ENCODE data around the gene GNPDA1.

Gene GNPDA1

DNA sequence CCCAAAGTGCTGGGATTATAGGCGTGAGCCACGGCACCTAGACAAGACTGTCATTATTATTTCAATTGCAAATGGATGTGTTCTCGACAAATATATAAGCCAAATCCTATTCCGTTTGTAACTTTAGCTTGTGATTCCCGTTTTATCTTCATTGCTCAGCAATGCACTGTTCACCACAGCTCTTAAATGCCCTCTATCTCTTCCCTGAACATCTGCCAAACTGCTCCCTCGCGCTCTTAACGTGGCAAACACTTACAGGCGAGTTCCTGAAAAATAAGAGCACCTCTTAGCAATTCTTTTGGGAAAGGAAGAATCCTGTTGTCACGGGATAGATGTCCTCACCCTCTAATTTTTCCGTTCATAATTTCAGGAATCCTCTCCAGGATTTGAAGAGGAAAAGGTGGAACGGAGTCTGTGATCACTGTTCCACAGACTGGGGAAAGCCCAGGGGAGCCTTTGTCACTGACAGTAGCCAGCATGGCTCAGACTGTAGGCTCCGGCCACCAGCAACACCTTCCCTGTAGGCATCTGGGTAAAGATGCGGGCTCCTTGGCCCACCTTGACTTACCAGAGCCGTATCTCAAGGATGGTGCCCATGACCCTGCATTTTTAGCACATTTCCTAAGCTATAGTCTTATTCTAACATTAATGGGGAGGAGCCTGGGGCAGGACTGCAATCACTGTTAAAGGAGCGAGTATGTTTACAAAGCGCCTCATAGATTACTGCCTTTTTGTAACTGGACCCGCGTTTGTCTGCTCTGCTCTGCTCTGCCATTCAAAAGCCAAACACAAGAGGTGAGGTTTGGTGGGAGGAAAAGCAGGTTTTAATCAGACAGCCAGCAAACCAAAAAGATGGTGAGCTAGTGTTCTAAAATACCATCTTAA, 20.2 kb upstream of the GNPDA1 start:
- no peaks in the 10 kb centered on the region for H3K27me3 ChIP-seq (ENCODE audit: insufficient read depth, poor library complexity, severe bottlenecking)
- no peak overlapping the region for H3K4me3 ChIP-seq (replicated peaks; ENCODE audit: insufficient read depth, low read length)
- no peak overlapping the region for H3K27ac ChIP-seq (replicated peaks)
- TF ChIP-seq, protein P1, sequence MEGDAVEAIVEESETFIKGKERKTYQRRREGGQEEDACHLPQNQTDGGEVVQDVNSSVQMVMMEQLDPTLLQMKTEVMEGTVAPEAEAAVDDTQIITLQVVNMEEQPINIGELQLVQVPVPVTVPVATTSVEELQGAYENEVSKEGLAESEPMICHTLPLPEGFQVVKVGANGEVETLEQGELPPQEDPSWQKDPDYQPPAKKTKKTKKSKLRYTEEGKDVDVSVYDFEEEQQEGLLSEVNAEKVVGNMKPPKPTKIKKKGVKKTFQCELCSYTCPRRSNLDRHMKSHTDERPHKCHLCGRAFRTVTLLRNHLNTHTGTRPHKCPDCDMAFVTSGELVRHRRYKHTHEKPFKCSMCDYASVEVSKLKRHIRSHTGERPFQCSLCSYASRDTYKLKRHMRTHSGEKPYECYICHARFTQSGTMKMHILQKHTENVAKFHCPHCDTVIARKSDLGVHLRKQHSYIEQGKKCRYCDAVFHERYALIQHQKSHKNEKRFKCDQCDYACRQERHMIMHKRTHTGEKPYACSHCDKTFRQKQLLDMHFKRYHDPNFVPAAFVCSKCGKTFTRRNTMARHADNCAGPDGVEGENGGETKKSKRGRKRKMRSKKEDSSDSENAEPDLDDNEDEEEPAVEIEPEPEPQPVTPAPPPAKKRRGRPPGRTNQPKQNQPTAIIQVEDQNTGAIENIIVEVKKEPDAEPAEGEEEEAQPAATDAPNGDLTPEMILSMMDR (IDR thresholded peaks at IDR 0.05; ENCODE audit: insufficient read depth, low read length) = no peak
- TF ChIP-seq SPI1 (IDR thresholded peaks at IDR 0.05; ENCODE audit: borderline replicate concordance, low read depth) (no peak), POLR2AphosphoS5 (IDR thresholded peaks at IDR 0.05; ENCODE audit: low read depth) (no peak), GABPA (IDR thresholded peaks at IDR 0.05; ENCODE audit: low read depth) (no peak)
- TF ChIP-seq, protein P2, sequence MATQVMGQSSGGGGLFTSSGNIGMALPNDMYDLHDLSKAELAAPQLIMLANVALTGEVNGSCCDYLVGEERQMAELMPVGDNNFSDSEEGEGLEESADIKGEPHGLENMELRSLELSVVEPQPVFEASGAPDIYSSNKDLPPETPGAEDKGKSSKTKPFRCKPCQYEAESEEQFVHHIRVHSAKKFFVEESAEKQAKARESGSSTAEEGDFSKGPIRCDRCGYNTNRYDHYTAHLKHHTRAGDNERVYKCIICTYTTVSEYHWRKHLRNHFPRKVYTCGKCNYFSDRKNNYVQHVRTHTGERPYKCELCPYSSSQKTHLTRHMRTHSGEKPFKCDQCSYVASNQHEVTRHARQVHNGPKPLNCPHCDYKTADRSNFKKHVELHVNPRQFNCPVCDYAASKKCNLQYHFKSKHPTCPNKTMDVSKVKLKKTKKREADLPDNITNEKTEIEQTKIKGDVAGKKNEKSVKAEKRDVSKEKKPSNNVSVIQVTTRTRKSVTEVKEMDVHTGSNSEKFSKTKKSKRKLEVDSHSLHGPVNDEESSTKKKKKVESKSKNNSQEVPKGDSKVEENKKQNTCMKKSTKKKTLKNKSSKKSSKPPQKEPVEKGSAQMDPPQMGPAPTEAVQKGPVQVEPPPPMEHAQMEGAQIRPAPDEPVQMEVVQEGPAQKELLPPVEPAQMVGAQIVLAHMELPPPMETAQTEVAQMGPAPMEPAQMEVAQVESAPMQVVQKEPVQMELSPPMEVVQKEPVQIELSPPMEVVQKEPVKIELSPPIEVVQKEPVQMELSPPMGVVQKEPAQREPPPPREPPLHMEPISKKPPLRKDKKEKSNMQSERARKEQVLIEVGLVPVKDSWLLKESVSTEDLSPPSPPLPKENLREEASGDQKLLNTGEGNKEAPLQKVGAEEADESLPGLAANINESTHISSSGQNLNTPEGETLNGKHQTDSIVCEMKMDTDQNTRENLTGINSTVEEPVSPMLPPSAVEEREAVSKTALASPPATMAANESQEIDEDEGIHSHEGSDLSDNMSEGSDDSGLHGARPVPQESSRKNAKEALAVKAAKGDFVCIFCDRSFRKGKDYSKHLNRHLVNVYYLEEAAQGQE (IDR thresholded peaks at IDR 0.05; ENCODE audit: insufficient replicate concordance, low read depth) = no peak
- DNase-seq (ENCODE audit: low read depth in 1 of 2, low spot score in 1 of 2) = no peak

DNA sequence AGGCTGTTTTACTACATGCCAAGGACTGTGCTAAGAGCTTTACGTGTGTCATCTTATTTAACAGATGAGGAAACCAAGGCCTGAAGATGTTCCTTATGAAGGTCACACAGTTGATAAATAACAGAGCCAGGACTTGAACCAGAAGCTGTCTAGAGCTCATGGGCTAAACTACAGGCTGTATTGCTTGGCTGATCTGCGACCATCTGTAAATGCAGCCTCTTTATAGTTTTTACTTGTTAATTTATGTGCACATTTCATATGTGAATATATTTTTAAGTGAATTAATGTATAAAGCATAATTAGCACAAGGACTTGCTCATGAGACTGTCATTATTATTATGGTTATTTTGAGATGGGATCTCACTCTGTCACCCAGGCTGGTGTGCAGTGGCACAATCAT, 19.3 kb upstream of the GNPDA1 start:
- H3K27ac ChIP-seq (replicated peaks) = no peak overlapping the region
- DNase-seq (ENCODE audit: low read depth in 1 of 2, low spot score in 1 of 2) = no peak
- H3K27me3 ChIP-seq (ENCODE audit: insufficient read depth, poor library complexity, severe bottlenecking) = no peaks in the 10 kb centered on the region
- H3K4me3 ChIP-seq (replicated peaks; ENCODE audit: insufficient read depth, low read length) = no peak overlapping the region
- TF ChIP-seq, protein P2 (IDR thresholded peaks at IDR 0.05; ENCODE audit: insufficient replicate concordance, low read depth) = no peak
- TF ChIP-seq, protein P1 (IDR thresholded peaks at IDR 0.05; ENCODE audit: insufficient read depth, low read length) = no peak

DNA sequence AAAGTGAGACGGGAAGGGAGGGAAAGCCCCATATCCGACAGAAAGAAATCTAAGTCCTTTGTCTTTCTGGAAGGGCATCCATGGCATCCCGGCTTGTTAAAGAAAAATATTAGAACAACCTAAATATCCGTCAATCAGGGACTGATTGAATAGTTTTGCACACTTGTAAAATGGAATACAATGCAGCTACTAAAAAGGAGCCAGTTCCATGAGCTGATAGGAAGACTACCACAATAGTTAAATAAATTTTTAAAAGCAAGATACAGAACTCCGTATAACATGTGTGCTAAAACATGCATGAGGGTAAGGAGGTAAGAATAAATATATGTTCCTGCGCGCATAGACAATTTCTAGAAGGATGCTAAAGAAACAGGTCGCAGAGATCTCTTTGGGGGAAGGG, 12.8 kb upstream of the GNPDA1 start:
- DNase-seq (ENCODE audit: low read depth in 1 of 2, low spot score in 1 of 2) = no peak
- peak overlapping the region; percentile 73 for H3K27ac ChIP-seq (replicated peaks)
- H3K27me3 ChIP-seq (ENCODE audit: insufficient read depth, poor library complexity, severe bottlenecking) = no peaks in the 10 kb centered on the region
- H3K4me3 ChIP-seq (replicated peaks; ENCODE audit: insufficient read depth, low read length) = peak overlapping the region; percentile 40
- TF ChIP-seq SPI1 (IDR thresholded peaks at IDR 0.05; ENCODE audit: borderline replicate concordance, low read depth) (no peak), GABPA (IDR thresholded peaks at IDR 0.05; ENCODE audit: low read depth) (no peak), POLR2AphosphoS5 (IDR thresholded peaks at IDR 0.05; ENCODE audit: low read depth) (no peak)
- TF ChIP-seq, protein P1 (IDR thresholded peaks at IDR 0.05; ENCODE audit: insufficient read depth, low read length) = no peak
- TF ChIP-seq, protein P2 (IDR thresholded peaks at IDR 0.05; ENCODE audit: insufficient replicate concordance, low read depth) = no peak
